GM12874 (cell line): ENCODE results near the gene SLC9A8.

Experiments used
- TF ChIP-seq, protein P1 (sequence below): IDR thresholded peaks from 2 replicates; pipeline ENCODE4 v1.5.1; 2011; ENCODE audit warnings: low read depth, mild to moderate bottlenecking, control low read depth, low read length, moderate library complexity; ENCODE audit not compliant: insufficient read depth

Gene SLC9A8

DNA sequence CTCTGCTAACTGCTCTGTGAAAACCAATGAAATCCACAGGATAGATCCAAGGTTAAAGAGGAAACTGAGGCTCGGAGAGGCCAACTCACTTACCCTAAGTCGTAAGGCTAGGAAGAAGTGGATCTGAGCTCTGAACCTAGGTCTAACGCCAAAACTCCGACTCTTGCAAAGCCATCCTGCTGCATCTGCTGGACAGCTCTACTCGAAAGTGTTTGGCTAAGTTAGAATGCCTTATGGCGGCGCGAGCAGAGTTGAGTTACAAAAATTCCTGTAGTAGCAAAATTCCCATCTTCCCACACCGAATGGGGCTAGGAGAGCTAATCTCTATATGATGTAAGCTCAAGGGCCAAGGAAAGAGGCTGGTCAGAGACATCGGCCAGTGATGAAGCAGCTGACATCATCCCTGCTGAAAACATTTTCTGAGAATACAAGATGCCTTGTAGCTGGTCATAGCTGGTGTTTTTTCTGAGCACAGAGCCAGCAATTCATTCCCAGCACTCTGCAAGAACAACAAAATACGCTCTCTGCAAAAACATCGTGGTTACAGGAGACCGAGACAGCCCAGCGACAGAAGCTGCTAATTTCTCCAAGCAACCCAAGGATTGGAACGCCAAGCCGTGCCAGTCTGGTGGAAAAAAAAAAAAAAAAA, 100.9 kb downstream of the SLC9A8 start:
- TF ChIP-seq, protein P1, sequence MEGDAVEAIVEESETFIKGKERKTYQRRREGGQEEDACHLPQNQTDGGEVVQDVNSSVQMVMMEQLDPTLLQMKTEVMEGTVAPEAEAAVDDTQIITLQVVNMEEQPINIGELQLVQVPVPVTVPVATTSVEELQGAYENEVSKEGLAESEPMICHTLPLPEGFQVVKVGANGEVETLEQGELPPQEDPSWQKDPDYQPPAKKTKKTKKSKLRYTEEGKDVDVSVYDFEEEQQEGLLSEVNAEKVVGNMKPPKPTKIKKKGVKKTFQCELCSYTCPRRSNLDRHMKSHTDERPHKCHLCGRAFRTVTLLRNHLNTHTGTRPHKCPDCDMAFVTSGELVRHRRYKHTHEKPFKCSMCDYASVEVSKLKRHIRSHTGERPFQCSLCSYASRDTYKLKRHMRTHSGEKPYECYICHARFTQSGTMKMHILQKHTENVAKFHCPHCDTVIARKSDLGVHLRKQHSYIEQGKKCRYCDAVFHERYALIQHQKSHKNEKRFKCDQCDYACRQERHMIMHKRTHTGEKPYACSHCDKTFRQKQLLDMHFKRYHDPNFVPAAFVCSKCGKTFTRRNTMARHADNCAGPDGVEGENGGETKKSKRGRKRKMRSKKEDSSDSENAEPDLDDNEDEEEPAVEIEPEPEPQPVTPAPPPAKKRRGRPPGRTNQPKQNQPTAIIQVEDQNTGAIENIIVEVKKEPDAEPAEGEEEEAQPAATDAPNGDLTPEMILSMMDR, result no peak

DNA sequence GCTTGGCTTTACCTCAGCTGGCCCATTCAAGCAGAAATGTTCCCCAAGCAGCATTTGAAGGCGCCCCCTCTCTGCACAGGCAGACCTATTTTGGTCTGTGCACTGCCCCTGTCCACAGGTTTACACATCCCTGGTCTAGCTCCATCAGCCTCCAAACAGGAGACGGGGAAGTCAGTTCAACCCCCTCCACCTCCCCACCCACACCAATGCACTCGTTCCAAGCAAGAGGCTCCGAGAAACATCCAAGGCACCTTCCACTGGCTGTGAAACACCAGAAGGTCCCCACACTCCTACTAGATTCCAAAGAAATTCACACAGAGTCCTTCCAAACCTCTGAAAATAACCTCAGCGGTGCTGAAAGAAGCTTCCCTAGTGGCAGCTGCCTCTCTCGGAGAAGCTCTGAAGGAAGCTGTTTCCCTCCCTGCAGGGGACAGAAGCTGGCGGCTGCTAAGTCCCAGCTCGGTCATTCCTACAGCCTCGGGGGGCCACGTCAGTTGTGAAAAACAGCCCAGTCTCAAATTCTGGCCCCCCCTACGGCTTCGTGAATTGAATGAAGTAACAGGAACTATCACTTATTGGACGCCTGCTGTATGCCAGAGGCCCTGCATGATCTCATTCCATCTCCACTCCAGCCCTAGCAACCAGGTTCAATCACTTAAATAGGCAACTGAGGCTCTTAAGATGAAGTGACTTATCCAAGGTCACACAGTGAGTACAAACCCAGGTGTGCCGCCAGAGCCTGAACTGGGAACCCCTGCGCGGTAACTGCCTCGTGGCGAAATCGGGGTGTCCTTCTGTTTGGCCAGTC, 101.9 kb downstream of the SLC9A8 start:
- TF ChIP-seq, protein P1, result no peak

DNA sequence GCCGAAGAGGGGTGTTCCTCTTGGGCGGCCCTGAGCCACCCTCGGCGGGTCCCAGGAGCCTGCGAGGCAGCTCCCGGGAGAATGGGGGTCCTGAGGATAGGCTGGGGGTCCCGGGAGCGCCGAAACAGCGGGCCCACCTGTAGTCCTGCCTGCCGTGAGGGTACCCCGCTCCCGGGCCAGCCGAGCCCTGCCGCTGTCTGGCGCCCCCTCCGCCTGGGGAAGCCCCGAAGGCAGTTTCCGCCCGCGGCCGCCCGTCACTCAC, 102.4 kb downstream of the SLC9A8 start:
- TF ChIP-seq, protein P1, result no peak

DNA sequence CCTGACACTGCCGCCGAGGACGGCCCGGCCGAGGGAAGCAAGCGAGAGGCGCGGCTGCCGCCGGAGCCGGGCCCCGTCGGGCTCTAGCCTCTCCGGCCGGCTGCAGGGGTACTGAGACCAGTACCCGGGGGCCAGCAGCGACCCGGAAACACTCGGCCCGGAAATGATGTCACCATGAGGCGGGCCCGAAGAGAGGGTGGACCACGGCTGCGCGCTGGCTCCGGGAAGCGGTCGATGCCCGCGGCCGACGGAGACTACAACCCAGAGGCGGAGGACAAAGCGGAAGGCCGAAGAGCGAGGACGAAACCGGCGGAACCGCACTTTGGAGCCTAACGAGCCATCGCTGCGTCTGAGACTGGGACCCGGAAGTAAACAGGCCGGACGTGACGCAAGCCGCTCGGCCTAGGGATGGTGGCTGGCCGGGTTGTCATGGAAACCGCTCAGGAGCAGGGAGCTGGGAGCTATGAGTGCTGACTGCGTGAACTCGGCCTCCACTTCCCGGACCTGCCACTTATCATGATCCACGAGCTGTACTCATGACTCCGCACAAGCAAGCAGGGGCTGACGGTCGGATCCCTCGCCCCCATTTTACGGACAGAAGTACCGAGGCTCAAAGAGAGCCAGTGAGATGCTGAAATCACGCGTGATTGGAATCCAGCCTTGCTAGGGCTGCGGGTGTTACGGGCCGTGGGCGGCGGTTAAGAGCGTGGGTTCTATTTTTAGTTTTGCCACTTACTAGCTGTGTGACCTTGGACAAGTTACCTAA, 102.9 kb downstream of the SLC9A8 start, which contains the start of gene SPATA2:
Gene SPATA2 (minus strand): TSS at position 150 of the 766 bp plus-strand sequence. CDS start 7,039 bp downstream, outside the sequence.
- TF ChIP-seq, protein P1, result no peak

DNA sequence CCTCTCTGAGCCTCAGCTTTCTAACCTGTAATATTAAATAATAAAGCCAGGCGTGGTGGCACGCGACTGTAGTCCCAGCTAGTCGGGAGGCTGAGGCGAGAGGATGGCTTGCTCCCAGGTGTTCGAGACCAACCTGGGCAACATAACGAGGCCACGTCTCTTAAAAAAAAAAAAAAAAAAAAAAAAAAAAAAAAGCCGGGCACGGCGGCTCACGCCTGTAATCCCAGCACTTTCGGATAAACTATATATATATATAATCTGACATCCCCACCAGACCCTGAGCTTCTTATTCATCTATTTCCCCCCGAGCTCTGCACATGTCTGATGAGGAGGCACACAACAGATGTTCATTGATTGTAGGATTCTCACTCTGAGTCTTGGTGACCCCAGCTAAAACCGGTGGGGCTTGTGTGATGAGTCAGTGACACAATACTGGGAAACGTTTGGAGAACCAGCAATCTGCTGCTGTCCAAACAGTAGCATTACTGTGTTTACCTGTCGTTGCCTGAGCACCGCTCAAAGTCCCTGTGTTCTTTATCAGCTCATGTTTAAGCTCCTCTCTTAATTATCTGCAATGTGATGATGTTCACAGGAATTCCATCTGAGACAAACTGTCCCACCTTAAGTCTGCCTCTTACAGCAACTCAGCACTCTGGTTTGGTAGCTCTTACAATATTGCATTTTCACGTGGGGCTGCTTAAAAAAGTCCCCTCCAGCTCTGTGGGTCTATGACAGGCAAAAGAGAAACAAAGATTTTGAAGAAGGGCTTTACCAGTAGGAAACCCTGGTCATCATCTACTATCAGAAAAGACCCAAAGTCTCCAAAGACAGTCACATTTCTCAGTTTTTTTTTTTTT, 103.7 kb downstream of the SLC9A8 start:
- TF ChIP-seq, protein P1, result no peak

DNA sequence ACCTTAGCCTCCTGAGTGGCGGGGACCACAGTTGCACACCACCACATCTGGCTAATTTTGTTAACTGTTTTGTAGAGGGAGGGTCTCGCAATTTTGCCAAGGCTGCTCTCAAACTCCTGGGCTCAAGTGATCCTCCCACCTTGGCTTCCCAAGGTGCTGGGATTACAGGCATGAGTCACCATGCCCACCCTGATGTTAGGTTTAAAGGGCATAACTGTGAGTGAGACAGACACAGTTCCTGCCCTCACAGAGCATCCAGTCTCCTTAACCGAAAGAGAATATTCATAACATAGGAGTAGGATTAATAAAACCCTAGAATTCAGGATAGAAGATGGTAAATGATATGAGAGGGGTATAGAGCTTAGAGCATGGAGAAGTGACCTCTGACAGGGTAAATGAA, 105.8 kb downstream of the SLC9A8 start:
- TF ChIP-seq, protein P1, result no peak

DNA sequence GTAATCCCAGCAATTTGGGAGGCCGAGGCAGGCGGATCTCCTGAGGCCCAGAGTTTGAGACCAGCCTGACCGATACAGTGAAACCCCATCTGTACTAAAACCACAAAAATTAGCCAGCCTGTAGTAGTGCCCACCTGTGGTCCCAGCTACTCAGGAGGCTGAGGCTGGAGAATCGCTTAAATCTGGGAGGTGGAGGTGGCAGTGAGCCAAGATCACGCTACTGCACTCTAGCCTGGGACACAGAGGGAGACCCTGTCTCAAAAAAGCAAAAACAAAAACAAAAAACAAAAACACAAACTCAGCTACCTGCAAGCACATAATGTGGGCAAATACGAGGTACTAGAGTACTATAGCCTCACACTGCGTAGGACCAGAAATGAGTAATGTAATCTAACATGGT, 106.4 kb downstream of the SLC9A8 start:
- TF ChIP-seq, protein P1, result no peak
